HepG2 (cell line): ENCODE results near the gene TRMT2A. TPM values are rescaled to one million over a fixed set of nuclear protein-coding genes. Genes with fewer than 3 reads are reported as not detected.

Source experiments
- ELF4 ChIP-seq: sonication (generic); formaldehyde crosslinking; IDR thresholded peaks from 2 replicates; pipeline ENCODE4 v1.5.0; 2020; ENCODE audit warnings: missing genetic modification reagents, mild to moderate bottlenecking, moderate library complexity, borderline replicate concordance
- HHEX ChIP-seq: IDR thresholded peaks from 2 replicates; pipeline ENCODE4 v1.6.1; 2016; ENCODE audit warnings: control low read depth
- HOXA3 ChIP-seq: sonication (generic); formaldehyde crosslinking; IDR thresholded peaks from 2 replicates; pipeline ENCODE4 v1.5.0; 2020; ENCODE audit warnings: missing genetic modification reagents
- JARID2 ChIP-seq: sonication (generic); formaldehyde crosslinking; IDR thresholded peaks from 2 replicates; pipeline ENCODE4 v1.8.1; 2023; ENCODE audit warnings: missing genetic modification reagents, inconsistent platforms; ENCODE audit not compliant: insufficient replicate concordance
- KAT8 ChIP-seq: IDR thresholded peaks from 2 replicates; pipeline ENCODE4 v1.6.1; 2016; ENCODE audit warnings: missing genetic modification reagents, missing compliant biosample characterization
- KDM2A ChIP-seq: sonication (generic); formaldehyde crosslinking; IDR thresholded peaks from 2 replicates; pipeline ENCODE4 v1.4.0; 2020; ENCODE audit warnings: low read depth, missing genetic modification reagents, borderline replicate concordance
- MLX ChIP-seq: IDR thresholded peaks from 2 replicates; pipeline ENCODE4 v1.6.1; 2016
- MLXIP ChIP-seq: sonication (generic); formaldehyde crosslinking; IDR thresholded peaks from 2 replicates; pipeline ENCODE4 v1.9.0; 2021; ENCODE audit warnings: missing genetic modification reagents, borderline replicate concordance
- POLR2A ChIP-seq, 2 experiments: IDR thresholded peaks; 2 replicates each; pipeline ENCODE4 v1.6.1; 2011; ENCODE audit warnings: low read depth in 2 of 2, low read length in 2 of 2, mild to moderate bottlenecking in 1 of 2, moderate library complexity in 1 of 2; ENCODE audit not compliant: insufficient read depth in 1 of 2
- REST ChIP-seq, 2 experiments: IDR thresholded peaks; 2 replicates each; pipeline ENCODE4 v1.6.1; 2011 to 2012; ENCODE audit warnings: low read length in 2 of 2, borderline replicate concordance in 1 of 2, low read depth in 1 of 2, mild to moderate bottlenecking in 1 of 2, moderate library complexity in 1 of 2
- SIX1 ChIP-seq: sonication (generic); formaldehyde crosslinking; IDR thresholded peaks from 2 replicates; pipeline ENCODE4 v1.4.0; 2020; ENCODE audit warnings: missing genetic modification reagents, borderline replicate concordance
- SP5 ChIP-seq: IDR thresholded peaks from 2 replicates; pipeline ENCODE4 v1.6.1; 2016; ENCODE audit warnings: low read depth, borderline replicate concordance
- SSRP1 ChIP-seq: IDR thresholded peaks from 2 replicates; pipeline ENCODE4 v1.6.1; 2016; ENCODE audit warnings: control low read depth
- XRCC5 ChIP-seq: fragments of 200-400 bp; formaldehyde crosslinking; optimal IDR thresholded peaks from 2 replicates; pipeline ENCODE3; 2017; ENCODE audit warnings: mild to moderate bottlenecking, low read length
- YEATS4 ChIP-seq: sonication (generic); formaldehyde crosslinking; IDR thresholded peaks from 2 replicates; pipeline ENCODE4 v1.4.0; 2020; ENCODE audit warnings: missing genetic modification reagents, borderline replicate concordance
- ZNF256 ChIP-seq: sonication (generic); formaldehyde crosslinking; conservative IDR thresholded peaks from 2 replicates; pipeline ENCODE4 v1.4.0; 2020; ENCODE audit warnings: missing genetic modification reagents
- ZNF337 ChIP-seq: sonication (generic); formaldehyde crosslinking; IDR thresholded peaks from 2 replicates; pipeline ENCODE4 v1.5.1; 2020; ENCODE audit warnings: missing genetic modification reagents, low read depth, mild to moderate bottlenecking, borderline replicate concordance
- ZNF367 ChIP-seq: sonication (generic); formaldehyde crosslinking; IDR thresholded peaks from 2 replicates; pipeline ENCODE4 v1.4.0; 2020; ENCODE audit warnings: missing genetic modification reagents, borderline replicate concordance
- ZNF761 ChIP-seq: sonication (generic); formaldehyde crosslinking; conservative IDR thresholded peaks from 2 replicates; pipeline ENCODE4 v1.4.0; 2020; ENCODE audit warnings: mild to moderate bottlenecking, missing genetic modification reagents
- ZSCAN20 ChIP-seq: sonication (generic); formaldehyde crosslinking; IDR thresholded peaks from 2 replicates; pipeline ENCODE4 v1.4.0; 2020; ENCODE audit warnings: missing genetic modification reagents, mild to moderate bottlenecking, borderline replicate concordance
- polyA plus RNA-seq, 8 experiments: library from polyadenylated mRNA; depleted of rRNA in 3 of 8; stranded (reverse) in 7 of 8; unstranded in 1 of 8; fragments of >200 nt; fragmentation: Illumina TruSeq in 4 of 8; extraction: Trizol in 4 of 8; gene quantifications; 2 replicates each; pipeline versions ENCODE4 v1.2.1 to v1.2.3, GENCODE V29; 2011 to 2016; ENCODE audit warnings: low read depth in 4 of 8, missing spikeins in 1 of 8, mixed read lengths in 1 of 8; ENCODE audit not compliant: insufficient read depth in 1 of 8
- total RNA-seq, 5 experiments: library from RNA; depleted of rRNA; stranded (reverse); fragments of >200 nt; fragmentation: Illumina TruSeq; extraction: Trizol; gene quantifications; 2 replicates each; pipeline ENCODE4 v1.2.3, GENCODE V29; 2016; ENCODE audit warnings: low read depth in 1 of 5
- TF ChIP-seq, protein P1 (sequence below): sonication (generic); formaldehyde crosslinking; IDR thresholded peaks from 2 replicates; pipeline ENCODE4 v1.4.0; 2020; ENCODE audit warnings: missing genetic modification reagents, borderline replicate concordance

The TRMT2A gene
- total and polyA plus RNA-seq, 2 of the 13 experiments (the other 11 are each of a cell fraction or from before 2014, with no cell fraction given) = 24.0 to 30.3 TPM

- TF ChIP-seq YEATS4 (CRISPR knock-in tag) (0 out of 2 replicates have a peak, but pooled peaks have one; percentile 25), ELF4 (no peak), SSRP1 (CRISPR knock-in tag) (no peak), ZNF761 (CRISPR knock-in tag) (no peak), SP5 (no peak), ZSCAN20 (CRISPR knock-in tag) (no peak), HHEX (CRISPR knock-in tag) (no peak), KAT8 (no peak), JARID2 (CRISPR knock-in tag) (no peak), ZNF256 (CRISPR knock-in tag) (no peak), MLX (no peak), SIX1 (no peak), KDM2A (0 out of 2 replicates have a peak, but pooled peaks have one; percentile 17), MLXIP (CRISPR knock-in tag) (no peak), ZNF337 (no peak), ZNF367 (CRISPR knock-in tag) (no peak), XRCC5 (peak; percentile 31), REST (IDR thresholded peaks at IDR 0.05; ENCODE audit: borderline replicate concordance in 1 of 2, low read depth in 1 of 2, low read length in 2 of 2) (no peak), POLR2A (IDR thresholded peaks at IDR 0.05; ENCODE audit: insufficient read depth in 1 of 2, low read depth in 2 of 2, low read length in 2 of 2) (peak in 1 of 2 experiments; percentile 62; a peak in 2 of 4 replicates), HOXA3 (peak; percentile 43; the same call in 1 of the 2 replicates)
- TF ChIP-seq, protein P1, sequence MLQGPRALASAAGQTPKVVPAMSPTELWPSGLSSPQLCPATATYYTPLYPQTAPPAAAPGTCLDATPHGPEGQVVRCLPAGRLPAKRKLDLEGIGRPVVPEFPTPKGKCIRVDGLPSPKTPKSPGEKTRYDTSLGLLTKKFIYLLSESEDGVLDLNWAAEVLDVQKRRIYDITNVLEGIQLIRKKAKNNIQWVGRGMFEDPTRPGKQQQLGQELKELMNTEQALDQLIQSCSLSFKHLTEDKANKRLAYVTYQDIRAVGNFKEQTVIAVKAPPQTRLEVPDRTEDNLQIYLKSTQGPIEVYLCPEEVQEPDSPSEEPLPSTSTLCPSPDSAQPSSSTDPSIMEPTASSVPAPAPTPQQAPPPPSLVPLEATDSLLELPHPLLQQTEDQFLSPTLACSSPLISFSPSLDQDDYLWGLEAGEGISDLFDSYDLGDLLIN (CRISPR knock-in tag) = no peak
Observed at GRCh38 chr22:20111045-20111688, 5.9 kb downstream of the TRMT2A start (continued).
